ENCODE results near the gene FXN.
"Not testable (repeated sequence)": the region's sequence is repeated elsewhere in the genome, so short reads cannot be mapped to it uniquely, and the experiment has no call there.

The FXN gene

DNA sequence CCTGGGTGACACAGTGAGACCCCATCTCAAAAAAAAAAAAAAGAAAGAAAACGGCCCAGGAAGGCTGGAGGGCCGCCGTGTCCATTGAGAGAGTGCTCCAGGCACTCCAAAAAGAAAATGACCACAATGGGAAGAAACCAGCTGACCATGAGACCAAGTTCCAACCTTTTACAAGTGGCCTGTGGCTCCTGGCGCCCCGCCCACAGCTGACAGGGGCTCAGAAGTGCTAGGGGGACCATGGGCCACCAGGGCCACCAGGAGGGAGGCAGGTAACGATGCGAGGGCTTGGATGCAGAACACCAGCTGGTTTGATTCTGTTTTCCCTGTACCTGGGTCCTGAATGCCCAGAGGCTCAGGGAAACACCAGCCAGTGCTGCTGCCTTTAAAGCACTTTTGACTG is 34.6 kb downstream of the FXN start:
- no peak for DNase-seq (ENCODE audit: low spot score)

DNA sequence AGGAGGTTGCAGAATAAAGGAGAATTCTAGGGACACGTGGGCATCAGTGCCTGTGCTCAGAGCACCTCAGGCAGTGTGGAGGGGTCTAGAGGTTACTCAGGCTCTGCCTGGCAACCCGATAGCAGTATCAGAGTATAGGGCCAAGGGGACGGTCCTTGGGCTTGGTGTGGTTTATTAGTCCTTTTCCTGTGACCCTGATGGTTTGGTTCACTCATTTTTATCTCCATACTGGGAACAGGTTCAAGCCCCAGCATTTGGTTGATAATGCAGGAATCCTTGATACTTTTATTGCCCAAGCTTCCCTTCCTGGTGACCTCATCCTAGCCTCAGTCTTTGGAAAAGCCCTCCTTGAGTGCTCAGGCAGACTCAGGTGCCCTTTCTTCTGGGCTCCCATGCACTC is 35.5 kb downstream of the FXN start:
- DNase-seq (ENCODE audit: low spot score): no peak

DNA sequence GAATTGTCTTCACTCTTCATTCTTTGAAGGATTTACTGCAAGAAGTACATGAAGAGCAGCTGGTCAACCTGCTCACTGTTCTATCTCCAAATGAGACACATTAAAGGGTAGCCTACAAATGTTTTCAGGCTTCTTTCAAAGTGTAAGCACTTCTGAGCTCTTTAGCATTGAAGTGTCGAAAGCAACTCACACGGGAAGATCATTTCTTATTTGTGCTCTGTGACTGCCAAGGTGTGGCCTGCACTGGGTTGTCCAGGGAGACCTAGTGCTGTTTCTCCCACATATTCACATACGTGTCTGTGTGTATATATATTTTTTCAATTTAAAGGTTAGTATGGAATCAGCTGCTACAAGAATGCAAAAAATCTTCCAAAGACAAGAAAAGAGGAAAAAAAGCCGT is 37.6 kb downstream of the FXN start:
- no peak for DNase-seq (ENCODE audit: low spot score)

- DNase-seq (ENCODE audit: low spot score): no peak
These were observed 39.2 kb downstream of the FXN start for GRCh38 chr9:69074801-69075200.

GRCh38 chr9:69076550-69076949 is 41.0 kb downstream of the FXN start:
- DNase-seq (ENCODE audit: low spot score): no peak

- no peak for DNase-seq (ENCODE audit: low spot score)
These were observed 42.5 kb downstream of the FXN start for GRCh38 chr9:69078069-69078468.

- no peak for DNase-seq (ENCODE audit: low spot score)
These were observed 43.0 kb downstream of the FXN start for GRCh38 chr9:69078581-69078980.

DNA sequence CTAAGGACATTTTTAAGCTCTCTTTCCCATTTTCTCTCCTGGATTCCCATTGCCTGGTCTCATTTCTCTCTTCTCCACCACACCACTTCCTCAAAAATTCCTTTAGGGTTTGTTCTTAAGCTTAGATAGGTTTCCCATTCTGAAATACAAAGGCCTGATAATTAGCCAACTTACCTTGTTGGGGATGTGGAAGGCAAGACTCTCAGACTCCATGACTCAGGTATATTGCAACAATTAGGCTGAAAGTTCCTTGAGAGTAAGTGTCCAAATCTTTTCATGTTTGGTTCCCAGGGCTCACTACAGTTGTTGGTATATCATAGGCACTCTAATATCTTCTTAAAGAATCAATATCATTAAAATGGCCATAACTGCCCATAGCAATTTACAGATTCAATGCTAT is 43.6 kb downstream of the FXN start:
- DNase-seq (ENCODE audit: low spot score): no peak

- DNase-seq (ENCODE audit: low spot score): no peak
These were observed 45.7 kb downstream of the FXN start for GRCh38 chr9:69081261-69081660.

- no peak for DNase-seq (ENCODE audit: low spot score)
These were observed 47.8 kb downstream of the FXN start for GRCh38 chr9:69083321-69083720.

GRCh38 chr9:69085569-69086283 is 50.2 kb downstream of the FXN start:
- no peak for DNase-seq (ENCODE audit: low spot score)

- no peak for DNase-seq (ENCODE audit: low spot score)
These were observed 50.8 kb downstream of the FXN start for GRCh38 chr9:69086312-69086711.

- no peak for DNase-seq (ENCODE audit: low spot score)
These were observed 51.2 kb downstream of the FXN start for GRCh38 chr9:69086769-69087168.

GRCh38 chr9:69089082-69089481 is 53.5 kb downstream of the FXN start:
- no peak for DNase-seq (ENCODE audit: low spot score)

GRCh38 chr9:69089491-69089890 is 53.9 kb downstream of the FXN start:
- no peak for DNase-seq (ENCODE audit: low spot score)

GRCh38 chr9:69090140-69090750 is 54.7 kb downstream of the FXN start:
- DNase-seq (ENCODE audit: low spot score): no peak

GRCh38 chr9:69090946-69091345 is 55.4 kb downstream of the FXN start:
- DNase-seq (ENCODE audit: low spot score): no peak

- DNase-seq (ENCODE audit: low spot score): no peak
These were observed 58.0 kb downstream of the FXN start for GRCh38 chr9:69093471-69094103.

GRCh38 chr9:69094361-69095135 is 59.0 kb downstream of the FXN start:
- DNase-seq (ENCODE audit: low spot score): not testable (repeated sequence)

- no peak for DNase-seq (ENCODE audit: low spot score)
These were observed 61.5 kb downstream of the FXN start for GRCh38 chr9:69097064-69097463.

GRCh38 chr9:69097923-69098593 is 62.5 kb downstream of the FXN start:
- DNase-seq (ENCODE audit: low spot score): no peak

GRCh38 chr9:69103348-69103996 is 67.9 kb downstream of the FXN start:
- DNase-seq (ENCODE audit: low spot score): not testable (repeated sequence)
